ENCODE results near the gene COPA.

- TF ChIP-seq HDGF (IDR thresholded peaks at IDR 0.05; ENCODE audit: borderline replicate concordance) (no peak), SUZ12 (IDR thresholded peaks at IDR 0.05) (no peak), SP1 (IDR thresholded peaks at IDR 0.05) (no peak), ZNF384 (IDR thresholded peaks at IDR 0.05) (no peak), FOXM1 (IDR thresholded peaks at IDR 0.05; ENCODE audit: borderline replicate concordance) (no peak), CTBP1 (IDR thresholded peaks at IDR 0.05; ENCODE audit: borderline replicate concordance) (no peak), BHLHE40 (IDR thresholded peaks at IDR 0.05; ENCODE audit: borderline replicate concordance) (no peak), L3MBTL2 (conservative IDR thresholded peaks at IDR 0.05) (no peak), TARDBP (IDR thresholded peaks at IDR 0.05) (no peak), ELF4 (IDR thresholded peaks at IDR 0.05) (no peak), NFRKB (IDR thresholded peaks at IDR 0.05) (no peak), FOXK2 (IDR thresholded peaks at IDR 0.05) (no peak), FOXA1 (IDR thresholded peaks at IDR 0.05) (no peak)
- TF ChIP-seq, protein P1, sequence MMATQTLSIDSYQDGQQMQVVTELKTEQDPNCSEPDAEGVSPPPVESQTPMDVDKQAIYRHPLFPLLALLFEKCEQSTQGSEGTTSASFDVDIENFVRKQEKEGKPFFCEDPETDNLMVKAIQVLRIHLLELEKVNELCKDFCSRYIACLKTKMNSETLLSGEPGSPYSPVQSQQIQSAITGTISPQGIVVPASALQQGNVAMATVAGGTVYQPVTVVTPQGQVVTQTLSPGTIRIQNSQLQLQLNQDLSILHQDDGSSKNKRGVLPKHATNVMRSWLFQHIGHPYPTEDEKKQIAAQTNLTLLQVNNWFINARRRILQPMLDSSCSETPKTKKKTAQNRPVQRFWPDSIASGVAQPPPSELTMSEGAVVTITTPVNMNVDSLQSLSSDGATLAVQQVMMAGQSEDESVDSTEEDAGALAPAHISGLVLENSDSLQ (IDR thresholded peaks at IDR 0.05), result no peak
Measured at GRCh38 chr1:160325252-160325651, 17.8 kb downstream of the COPA start.

Measured in HEK293T (cell line).